IMR-90 (cell line): ENCODE data around the gene KCNQ1. TPM values are rescaled to one million over a fixed set of nuclear protein-coding genes. Genes with fewer than 3 reads are reported as not detected.

Experiments used
- microRNA-seq, 2 experiments: library from miRNA; stranded (forward) in 1 of 2; unstranded in 1 of 2; fragments of 10-50 nt in 1 of 2; fragments of <30 nt in 1 of 2; gene quantifications in 1 of 2; microRNA quantifications in 1 of 2; one replicate each; pipeline versions ENCODE3 to v1.1.0; 2013 to 2020; ENCODE audit not compliant: insufficient read depth in 1 of 2, insufficient read length in 1 of 2, unreplicated experiment in 1 of 2
- polyA plus RNA-seq, 3 experiments: library from polyadenylated mRNA; depleted of rRNA; stranded (reverse); fragments of >200 nt; gene quantifications; 2 replicates each; pipeline ENCODE4 v1.2.3, GENCODE V29; 2012; ENCODE audit warnings: low replicate concordance in 1 of 3
- small RNA-seq, 5 experiments: library from RNA; depleted of rRNA; stranded (forward); fragments of <200 nt; gene quantifications; one replicate each; pipeline ENCODE3, GENCODE V24; 2012
- total RNA-seq: library from RNA; depleted of rRNA; stranded (reverse); fragments of >200 nt; gene quantifications from 2 replicates; pipeline ENCODE4 v1.2.3, GENCODE V29; 2012; rRNA removed
- TF ChIP-seq, protein P1 (sequence below): conservative IDR thresholded peaks from 2 replicates; pipeline ENCODE4 v1.5.1; 2012; ENCODE audit warnings: mild to moderate bottlenecking, low read depth, low read length, improper control_type of control experiment

KCNQ1 gene
- total and polyA plus RNA-seq, 2 of the 4 experiments (the other 2 are of a cell fraction) = 0.07 TPM; not detected in 1

DNA sequence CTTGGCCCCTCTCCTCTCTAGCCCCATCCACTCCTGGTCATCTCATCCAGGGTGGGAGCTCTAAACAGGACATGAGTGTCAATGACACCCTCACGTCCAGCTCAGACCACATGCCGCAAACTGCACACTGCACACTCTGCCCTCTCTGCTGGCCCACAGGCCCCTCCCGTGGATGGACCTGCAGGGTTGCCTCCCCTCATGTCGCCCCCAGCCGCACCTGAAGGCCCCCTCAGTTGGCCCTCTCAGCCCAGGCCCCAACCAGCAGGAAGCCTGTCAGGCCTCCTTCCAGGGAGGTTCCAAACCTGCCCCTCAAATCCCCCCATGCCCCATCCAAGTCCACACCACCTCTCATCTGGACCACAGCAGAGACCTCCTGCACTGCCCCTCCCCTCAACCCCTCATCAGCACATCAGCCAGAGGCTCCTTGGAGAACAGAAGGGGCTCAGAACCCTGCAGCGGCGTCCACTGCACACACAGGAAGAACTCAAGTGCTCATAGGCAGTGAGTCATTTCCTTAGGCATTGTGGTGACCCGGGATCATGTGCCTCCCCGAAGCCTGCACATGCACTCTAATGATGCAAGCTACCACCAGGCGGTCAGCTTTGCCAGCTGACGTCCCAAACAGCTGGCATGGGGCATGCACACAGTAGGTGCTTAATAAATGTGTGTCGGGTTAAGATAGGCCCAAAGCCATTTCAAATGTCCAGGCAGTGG, 453.7 kb downstream of the KCNQ1 start (continued):
- TF ChIP-seq, protein P1, sequence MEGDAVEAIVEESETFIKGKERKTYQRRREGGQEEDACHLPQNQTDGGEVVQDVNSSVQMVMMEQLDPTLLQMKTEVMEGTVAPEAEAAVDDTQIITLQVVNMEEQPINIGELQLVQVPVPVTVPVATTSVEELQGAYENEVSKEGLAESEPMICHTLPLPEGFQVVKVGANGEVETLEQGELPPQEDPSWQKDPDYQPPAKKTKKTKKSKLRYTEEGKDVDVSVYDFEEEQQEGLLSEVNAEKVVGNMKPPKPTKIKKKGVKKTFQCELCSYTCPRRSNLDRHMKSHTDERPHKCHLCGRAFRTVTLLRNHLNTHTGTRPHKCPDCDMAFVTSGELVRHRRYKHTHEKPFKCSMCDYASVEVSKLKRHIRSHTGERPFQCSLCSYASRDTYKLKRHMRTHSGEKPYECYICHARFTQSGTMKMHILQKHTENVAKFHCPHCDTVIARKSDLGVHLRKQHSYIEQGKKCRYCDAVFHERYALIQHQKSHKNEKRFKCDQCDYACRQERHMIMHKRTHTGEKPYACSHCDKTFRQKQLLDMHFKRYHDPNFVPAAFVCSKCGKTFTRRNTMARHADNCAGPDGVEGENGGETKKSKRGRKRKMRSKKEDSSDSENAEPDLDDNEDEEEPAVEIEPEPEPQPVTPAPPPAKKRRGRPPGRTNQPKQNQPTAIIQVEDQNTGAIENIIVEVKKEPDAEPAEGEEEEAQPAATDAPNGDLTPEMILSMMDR = no peak

Small RNA genes lying within 50 kb of the gene (microRNA-seq; reads per million reads assigned to microRNA genes)
- gene AC013791.1 (ENCODE audit: insufficient read depth, insufficient read length) (not detected), gene COX6CP18 (ENCODE audit: insufficient read depth, insufficient read length) (not detected), gene RF01947 (ENCODE audit: insufficient read depth, insufficient read length) (not detected), gene RF01948 (ENCODE audit: insufficient read depth, insufficient read length) (not detected), gene RF01950 (ENCODE audit: insufficient read depth, insufficient read length) (not detected)

Small RNA genes lying within 50 kb of the gene (small RNA-seq; reads per million reads assigned to genes)
- gene AC013791.1 (0 reads per million in 5 experiments), gene COX6CP18 (0 reads per million in 5 experiments), gene RF01947 (0 reads per million in 5 experiments), gene RF01948 (0 reads per million in 5 experiments), gene RF01950 (0 reads per million in 5 experiments)

Other genes with a start within 250 kb of the KCNQ1 start
- gene ASCL2, start 174.4 kb upstream of the KCNQ1 start, total RNA-seq = not detected in 2 replicates
- not detected in 2 replicates for gene ASCL2, start 174.4 kb upstream of the KCNQ1 start, polyA plus RNA-seq (2012; rRNA removed)
- gene C11orf21, start 143.1 kb upstream of the KCNQ1 start, total RNA-seq = not detected in 2 replicates
- gene C11orf21, start 143.1 kb upstream of the KCNQ1 start, polyA plus RNA-seq (2012; rRNA removed) = not detected in 2 replicates
- gene TSPAN32, start 143.0 kb upstream of the KCNQ1 start, total RNA-seq = not detected in 2 replicates
- gene TSPAN32, start 143.0 kb upstream of the KCNQ1 start, polyA plus RNA-seq (2012; rRNA removed) = 0.07 TPM in 1 of 2 replicates, not detected in the other
- gene CD81, start 67.7 kb upstream of the KCNQ1 start, total RNA-seq = 119 and 159 TPM in 2 replicates
- gene CD81, start 67.7 kb upstream of the KCNQ1 start, polyA plus RNA-seq (2012; rRNA removed) = 566 and 689 TPM in 2 replicates
- gene TSSC4, start 44.3 kb upstream of the KCNQ1 start, total RNA-seq = 40.0 and 45.3 TPM in 2 replicates
- 34.9 and 43.2 TPM in 2 replicates for gene TSSC4, start 44.3 kb upstream of the KCNQ1 start, polyA plus RNA-seq (2012; rRNA removed)
- gene TRPM5, start 494 bp upstream of the KCNQ1 start, total RNA-seq = not detected in 2 replicates
- gene TRPM5, start 494 bp upstream of the KCNQ1 start, polyA plus RNA-seq (2012; rRNA removed) = not detected in 2 replicates